Mesodermal cell (in vitro differentiated cells): ENCODE data around the gene DAAM1.
A peak's percentile ranks its signal among the peaks of the same experiment; 100 is the strongest.

Experiments used
- H3K27ac ChIP-seq: 2 replicates; pipeline ENCODE4 v1.7.0; 2013; ENCODE audit warnings: mild to moderate bottlenecking, low read depth, low read length, moderate library complexity; ENCODE audit not compliant: severe bottlenecking
- H3K36me3 ChIP-seq: 2 replicates; pipeline ENCODE4 v1.7.1; 2013; ENCODE audit warnings: mild to moderate bottlenecking, low read length, moderate library complexity; ENCODE audit not compliant: control insufficient read depth, insufficient read depth
- H3K4me1 ChIP-seq: one replicate; pipeline ENCODE4 v1.7.1; 2013; ENCODE audit warnings: mild to moderate bottlenecking, low read length; ENCODE audit not compliant: insufficient read depth, control insufficient read depth, poor library complexity, severe bottlenecking
- H3K4me3 ChIP-seq: 2 replicates; pipeline ENCODE4 v1.7.0; 2013; ENCODE audit warnings: low read length, control low read depth, mild to moderate bottlenecking; ENCODE audit not compliant: insufficient read depth, poor library complexity, severe bottlenecking; ENCODE audit errors: extremely low read depth
- H3K9me3 ChIP-seq: 2 replicates; pipeline ENCODE4 v1.7.1; 2013; ENCODE audit warnings: mild to moderate bottlenecking, low read length, moderate library complexity; ENCODE audit not compliant: control insufficient read depth
- WGBS, 2 experiments: methylation state at CpG; one replicate each; pipeline ENCODE4 v1.1.5; 2013; ENCODE audit warnings: missing lambda C conversion rate in 2 of 2; ENCODE audit not compliant: insufficient coverage in 2 of 2; 5-methylcytosine and 5-hydroxymethylcytosine counted together

The DAAM1 gene

GRCh38 chr14:59187118-59187517 is 1.3 kb upstream of the DAAM1 start:
- Histone ChIP-seq H3K9me3 (no peaks in the 10 kb centered on the region), H3K4me1 (peaks cover 4% of the 10 kb centered on the region), H3K36me3 (no peaks in the 10 kb centered on the region), H3K4me3 (no peak overlapping the region), H3K27ac (no peak overlapping the region)
- WGBS, 2 experiments, result 40 to 100% methylated on average over 1 to 2 of the region's 4 CpGs

DNA sequence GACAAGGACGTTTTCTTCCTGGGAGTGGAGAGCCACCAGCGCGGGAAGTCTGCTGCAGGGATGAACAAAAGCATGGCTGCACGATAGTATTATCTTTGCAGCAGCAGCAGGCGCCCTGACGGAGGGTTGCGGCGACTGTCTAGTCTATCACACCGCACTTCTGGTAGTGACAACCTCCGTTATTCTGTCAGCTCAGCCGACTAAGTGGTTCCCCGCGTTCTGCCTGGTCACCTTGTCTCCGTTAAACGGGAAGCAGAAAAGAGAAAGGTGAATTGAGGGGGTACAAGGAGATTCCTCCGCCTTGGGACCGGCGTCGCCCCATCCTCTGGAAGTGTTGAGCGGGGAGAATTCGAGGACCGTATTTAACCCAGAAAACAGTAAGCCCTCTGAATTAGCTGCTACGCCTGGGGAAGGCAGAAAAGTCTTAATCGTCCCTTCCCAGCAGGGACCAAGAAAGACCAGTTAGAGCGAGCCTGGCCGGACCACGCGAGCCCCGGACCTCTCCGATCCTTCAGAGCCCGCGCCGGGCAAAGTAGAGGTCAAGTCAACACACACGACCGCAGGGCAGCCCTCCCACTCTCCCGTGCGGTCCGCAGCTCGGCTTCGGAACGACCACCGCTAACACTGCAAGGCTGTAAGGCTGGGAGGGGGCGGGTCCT is 536 bp upstream of the DAAM1 start:
- Histone ChIP-seq H3K4me1 (peaks cover 4% of the 10 kb centered on the region), H3K36me3 (no peaks in the 10 kb centered on the region), H3K27ac (peak overlapping the region; percentile 71), H3K4me3 (peak overlapping the region; percentile 93), H3K9me3 (no peaks in the 10 kb centered on the region)
- 0% methylated on average over 26 to 33 of the region's 43 CpGs for WGBS, 2 experiments

DNA sequence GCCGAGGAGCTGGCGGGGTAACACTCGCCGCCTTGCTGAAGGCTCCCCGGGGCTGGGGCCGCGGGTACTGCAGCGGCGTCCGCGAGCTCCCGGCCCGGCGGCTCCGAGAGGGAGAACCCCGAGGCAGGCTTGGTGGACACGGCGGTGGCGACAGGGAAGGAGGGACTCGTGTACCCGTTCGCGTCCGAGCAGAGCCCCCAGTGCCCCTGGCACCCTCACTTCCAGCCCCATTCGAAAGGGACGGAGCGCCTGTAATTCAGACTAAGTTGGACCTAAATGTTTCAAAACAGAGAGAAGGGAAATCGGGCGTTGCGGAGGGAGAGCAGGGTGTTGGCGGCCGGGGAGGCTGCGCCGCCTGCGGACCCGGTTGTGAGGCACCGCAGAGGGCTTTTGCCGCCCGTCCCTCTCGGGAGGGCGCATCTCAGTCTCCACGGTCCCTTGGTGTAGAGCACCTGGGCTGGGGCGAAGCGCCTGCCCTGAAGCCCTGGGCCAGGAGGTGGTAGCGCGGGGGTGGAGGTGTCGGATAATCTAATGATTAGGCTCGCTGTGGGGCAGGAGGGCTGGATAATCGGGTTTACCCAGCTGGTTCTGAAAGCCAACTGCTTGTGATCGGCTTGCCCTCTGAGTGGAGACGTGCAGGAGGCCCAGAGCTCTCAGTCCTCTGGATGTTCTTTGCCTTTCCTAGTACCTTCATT is 771 bp downstream of the DAAM1 start:
- WGBS, 2 experiments, result 0 to 1% methylated on average over 44 to 48 of the region's 51 CpGs

DNA sequence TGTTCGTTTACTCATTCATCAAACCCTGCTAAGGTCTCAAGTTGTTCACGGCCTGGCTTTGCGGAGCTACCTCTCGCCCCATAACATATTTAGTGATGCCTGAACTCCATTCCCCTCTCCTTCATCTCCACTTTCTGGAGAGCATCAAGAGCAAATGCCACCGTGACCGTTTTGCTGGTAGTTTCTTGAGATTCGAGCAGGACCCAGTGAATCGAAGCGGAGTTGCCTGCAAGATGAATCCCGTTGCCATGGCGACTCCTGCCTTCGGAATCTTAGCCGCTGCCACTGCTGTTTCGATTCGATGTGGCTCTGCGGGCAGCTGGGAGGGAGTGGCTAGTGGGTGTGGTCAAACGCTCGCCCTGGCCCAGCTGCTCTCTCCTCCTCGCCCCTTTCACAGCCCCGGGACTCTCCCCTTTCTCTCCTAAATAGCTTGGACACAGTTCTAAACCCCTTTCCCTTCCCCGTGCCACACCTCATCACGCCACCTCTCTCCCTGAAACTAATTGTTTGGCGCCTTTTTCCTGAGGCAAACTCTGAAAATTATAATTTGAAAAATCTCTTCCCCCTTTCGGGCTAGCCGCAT is 1.4 kb downstream of the DAAM1 start:
- WGBS, 2 experiments, result 0 to 1% methylated on average over 19 to 23 of the region's 25 CpGs
- Histone ChIP-seq H3K27ac (peak overlapping the region; percentile 94), H3K36me3 (peaks cover 3% of the 10 kb centered on the region), H3K4me3 (peak overlapping the region; percentile 93), H3K9me3 (no peaks in the 10 kb centered on the region), H3K4me1 (peaks cover 10% of the 10 kb centered on the region)

More for the DNA sequence above, 771 bp downstream of the DAAM1 start:
- Histone ChIP-seq H3K4me1 (peaks cover 10% of the 10 kb centered on the region), H3K27ac (peak overlapping the region; percentile 94), H3K4me3 (peak overlapping the region; percentile 93), H3K36me3 (peaks cover 3% of the 10 kb centered on the region), H3K9me3 (no peaks in the 10 kb centered on the region)

DNA sequence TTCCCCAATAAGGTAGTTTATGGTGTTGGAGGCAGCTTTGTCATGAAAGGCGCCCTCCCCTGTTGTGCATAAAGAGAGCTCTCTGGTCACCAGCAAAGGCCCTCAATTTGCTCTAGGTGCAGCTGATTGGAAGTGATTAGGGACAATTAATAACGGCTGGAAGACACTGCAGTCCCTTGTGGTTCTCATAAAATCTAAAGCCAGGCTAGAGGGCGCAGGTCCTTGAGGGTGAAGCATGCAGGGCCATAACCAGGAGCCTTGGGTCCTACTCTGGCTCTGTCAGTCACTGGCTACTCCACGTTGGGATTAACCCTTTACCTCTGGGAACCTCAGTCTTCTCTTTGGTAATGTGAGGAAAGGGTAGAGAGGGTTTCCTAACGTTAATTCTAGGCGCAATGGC is 1.9 kb downstream of the DAAM1 start:
- WGBS, 2 experiments, result 4 to 12% methylated on average over 5 of the region's 6 CpGs
- H3K9me3 ChIP-seq, result no peaks in the 10 kb centered on the region
- peaks cover 3% of the 10 kb centered on the region for H3K36me3 ChIP-seq
- peak overlapping the region; percentile 71 for H3K27ac ChIP-seq
- H3K4me1 ChIP-seq, result peaks cover 10% of the 10 kb centered on the region
- H3K4me3 ChIP-seq, result peak overlapping the region; percentile 93

GRCh38 chr14:59195912-59196311 is 7.4 kb downstream of the DAAM1 start:
- peaks cover 9% of the 10 kb centered on the region for H3K36me3 ChIP-seq
- no peak overlapping the region for H3K27ac ChIP-seq
- no peak overlapping the region for H3K4me3 ChIP-seq
- H3K4me1 ChIP-seq, result peaks cover 19% of the 10 kb centered on the region
- H3K9me3 ChIP-seq, result no peaks in the 10 kb centered on the region
- 96 to 98% methylated on average over 2 of the region's 2 CpGs for WGBS, 2 experiments

GRCh38 chr14:59197695-59198262 is 9.3 kb downstream of the DAAM1 start:
- Histone ChIP-seq H3K4me3 (no peak overlapping the region), H3K9me3 (no peaks in the 10 kb centered on the region), H3K27ac (peak overlapping the region; percentile 75), H3K36me3 (peaks cover 9% of the 10 kb centered on the region), H3K4me1 (peaks cover 19% of the 10 kb centered on the region)
- WGBS, 2 experiments, result 74 to 81% methylated on average over 2 of the region's 5 CpGs

- whole genome bisulfite sequencing, 2 experiments, result 89 to 91% methylated on average over 4 of the region's 5 CpGs
These were observed 10.7 kb downstream of the DAAM1 start for GRCh38 chr14:59199205-59199604.

DNA sequence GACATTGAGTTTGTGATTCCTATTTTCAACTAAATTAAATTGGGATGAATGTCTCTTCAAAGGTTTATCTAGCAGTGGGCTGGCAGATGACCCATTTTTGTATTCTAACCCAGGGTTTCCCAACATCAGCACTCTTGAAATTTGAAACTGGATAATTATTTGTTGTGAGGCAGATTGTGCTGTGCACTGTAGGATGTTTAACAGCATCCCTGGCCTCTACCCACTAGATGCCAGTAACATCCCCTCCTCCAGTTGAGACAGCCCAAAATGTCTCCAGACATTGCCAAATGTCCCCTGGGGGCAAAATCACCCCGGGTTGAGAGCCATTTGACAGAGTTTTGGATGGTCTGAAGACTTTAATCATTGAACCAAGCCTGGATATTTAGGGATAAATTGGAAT is 11.1 kb downstream of the DAAM1 start:
- no peak overlapping the region for H3K4me3 ChIP-seq
- peaks cover 6% of the 10 kb centered on the region for H3K36me3 ChIP-seq
- H3K27ac ChIP-seq, result no peak overlapping the region
- 100% methylated on average over 1 of the region's 1 CpG; no CpG with 5 or more reads in 1 of the 2 experiments for WGBS, 2 experiments
- peaks cover 13% of the 10 kb centered on the region for H3K4me1 ChIP-seq
- no peaks in the 10 kb centered on the region for H3K9me3 ChIP-seq

More at GRCh38 chr14:59199205-59199604, 10.7 kb downstream of the DAAM1 start:
- Histone ChIP-seq H3K9me3 (no peaks in the 10 kb centered on the region), H3K27ac (no peak overlapping the region), H3K36me3 (peaks cover 6% of the 10 kb centered on the region), H3K4me3 (no peak overlapping the region), H3K4me1 (peaks cover 13% of the 10 kb centered on the region)

GRCh38 chr14:59200195-59200594 is 11.7 kb downstream of the DAAM1 start:
- Histone ChIP-seq H3K36me3 (peaks cover 6% of the 10 kb centered on the region), H3K4me3 (no peak overlapping the region), H3K9me3 (no peaks in the 10 kb centered on the region), H3K4me1 (peaks cover 13% of the 10 kb centered on the region), H3K27ac (no peak overlapping the region)
